Gastroesophageal sphincter (tissue), 3 donors: ENCODE results near the gene GUCY2C.

Experiments
- EP300 ChIP-seq: sonication (generic); formaldehyde crosslinking; IDR thresholded peaks from one replicate; pipeline ENCODE4 v1.6.1; 2017; ENCODE audit warnings: antibody characterized with exemption, mild to moderate bottlenecking
- POLR2A ChIP-seq, 2 donors: fragments of 450-650 bp; IDR thresholded peaks; one replicate each; pipeline ENCODE4 v1.6.1; 2017; ENCODE audit warnings: antibody characterized with exemption in 2 of 2, mild to moderate bottlenecking in 2 of 2, moderate library complexity in 1 of 2
- POLR2AphosphoS5 ChIP-seq: sonication (generic); formaldehyde crosslinking; IDR thresholded peaks from one replicate; pipeline ENCODE4 v1.6.1; 2017; ENCODE audit warnings: antibody characterized with exemption
- TF ChIP-seq, protein P1 (sequence below), 4 experiments: fragments of 200-600 bp in 2 of 4; fragments of 450-650 bp in 2 of 4; sonication (generic) in 1 of 4; IDR thresholded peaks; one replicate each; pipeline ENCODE4 v1.5.1; 2017 to 2019; ENCODE audit warnings: antibody characterized with exemption in 4 of 4, mild to moderate bottlenecking in 2 of 4, moderate library complexity in 2 of 4

DNA sequence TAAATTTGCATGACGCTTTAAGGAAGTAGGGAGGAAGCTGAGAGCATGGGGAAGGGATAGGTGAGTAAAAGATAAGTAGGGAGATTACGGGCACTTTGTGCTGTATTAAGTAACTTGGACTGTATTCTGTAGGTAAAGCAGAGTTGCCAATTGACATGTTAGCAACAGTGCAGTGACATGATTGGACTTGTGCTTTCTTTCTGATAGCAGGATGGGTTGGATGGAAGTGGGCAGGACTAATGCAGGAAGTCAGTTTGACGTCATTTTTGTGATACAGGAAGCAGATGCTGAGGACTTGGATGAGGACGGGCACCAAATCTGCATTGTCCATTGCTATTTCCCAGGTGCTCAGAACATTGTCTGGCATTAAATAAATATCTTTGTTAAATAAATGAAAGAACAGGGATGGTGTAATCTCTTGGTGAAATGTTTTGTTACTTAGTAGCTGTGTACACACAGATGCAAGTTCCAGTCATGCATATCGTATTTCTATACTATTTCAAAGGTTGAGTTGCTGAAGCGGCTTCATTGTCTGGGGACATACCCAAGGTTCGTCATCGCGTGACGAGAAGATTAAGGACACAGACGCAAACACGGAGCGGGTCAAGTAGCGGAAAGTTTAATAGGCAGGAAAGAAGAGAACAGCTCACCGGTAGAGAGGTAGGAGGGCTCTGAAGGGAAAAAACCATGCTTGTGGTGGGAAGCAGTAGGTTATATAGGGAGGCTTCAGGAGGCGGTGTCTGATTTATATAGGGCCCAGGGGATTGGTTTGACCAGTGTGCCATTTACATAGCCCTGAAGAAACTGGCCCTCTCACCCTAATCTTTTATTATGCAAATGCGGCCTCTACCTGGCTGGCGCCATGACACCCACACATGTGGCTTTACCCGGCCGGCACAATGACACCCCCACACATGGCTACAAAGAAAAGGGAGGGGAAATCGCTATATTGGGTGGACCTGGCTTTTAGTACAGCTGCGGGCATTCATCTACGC is 30.7 kb downstream of the GUCY2C start:
- no peak for TF ChIP-seq EP300
- TF ChIP-seq, protein P1, sequence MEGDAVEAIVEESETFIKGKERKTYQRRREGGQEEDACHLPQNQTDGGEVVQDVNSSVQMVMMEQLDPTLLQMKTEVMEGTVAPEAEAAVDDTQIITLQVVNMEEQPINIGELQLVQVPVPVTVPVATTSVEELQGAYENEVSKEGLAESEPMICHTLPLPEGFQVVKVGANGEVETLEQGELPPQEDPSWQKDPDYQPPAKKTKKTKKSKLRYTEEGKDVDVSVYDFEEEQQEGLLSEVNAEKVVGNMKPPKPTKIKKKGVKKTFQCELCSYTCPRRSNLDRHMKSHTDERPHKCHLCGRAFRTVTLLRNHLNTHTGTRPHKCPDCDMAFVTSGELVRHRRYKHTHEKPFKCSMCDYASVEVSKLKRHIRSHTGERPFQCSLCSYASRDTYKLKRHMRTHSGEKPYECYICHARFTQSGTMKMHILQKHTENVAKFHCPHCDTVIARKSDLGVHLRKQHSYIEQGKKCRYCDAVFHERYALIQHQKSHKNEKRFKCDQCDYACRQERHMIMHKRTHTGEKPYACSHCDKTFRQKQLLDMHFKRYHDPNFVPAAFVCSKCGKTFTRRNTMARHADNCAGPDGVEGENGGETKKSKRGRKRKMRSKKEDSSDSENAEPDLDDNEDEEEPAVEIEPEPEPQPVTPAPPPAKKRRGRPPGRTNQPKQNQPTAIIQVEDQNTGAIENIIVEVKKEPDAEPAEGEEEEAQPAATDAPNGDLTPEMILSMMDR (IDR thresholded peaks at IDR 0.05) = no peak
- no peak for TF ChIP-seq POLR2A (IDR thresholded peaks at IDR 0.05)
- TF ChIP-seq POLR2AphosphoS5 = no peak
